AG04449 (cell line): ENCODE measurements around the gene GCLC.

Experiments used
- CTCF ChIA-PET: fragments of 350-600 bp; formaldehyde crosslinking; extraction: SDS; loops from one replicate; lab custom pipeline; 2021; ENCODE audit warnings: antibody characterized with exemption; lab: Yijun Ruan, JAX
- POLR2A ChIA-PET: fragments of 400-600, 350-600 bp; formaldehyde crosslinking; extraction: SDS; loops from one replicate; lab custom pipeline; 2020; ENCODE audit warnings: antibody characterized with exemption, inconsistent platforms; lab: Yijun Ruan, JAX
- DNase-seq: peaks from one replicate; pipeline ENCODE4 v3.0.0-alpha.2; 2010; ENCODE audit warnings: low read depth, low spot score
- H3K4me3 ChIP-seq: 2 replicates; pipeline ENCODE4 v1.5.1; 2011; ENCODE audit warnings: low read depth, mild to moderate bottlenecking, control low read depth, low read length
- CTCF ChIP-seq: IDR thresholded peaks from one replicate; pipeline ENCODE4 v1.5.1; 2011; ENCODE audit warnings: mild to moderate bottlenecking, moderate library complexity, low read length, control low read depth, inconsistent platforms; ENCODE audit not compliant: insufficient read depth; ENCODE audit errors: missing control alignments

Gene GCLC

GRCh38 chr6:53547811-53548496, 3.1 kb upstream of the GCLC start:
- ChIA-PET CTCF (interaction anchor here (0.7 to 2.5 kb wide), 7 partner anchors 52 to 184 kb away, joined by 3 to 12 read pairs (median 4); no protein-coding TSS in a partner anchor), POLR2A (interaction anchor here (1.4 kb wide), 1 partner anchor 23 kb away, joined by 3 read pairs; no protein-coding TSS in a partner anchor)
- peak overlapping the region; percentile 75 for H3K4me3 ChIP-seq
- TF ChIP-seq CTCF, result no peak
- peak; percentile 72 for DNase-seq

- TF ChIP-seq CTCF, result no peak
- POLR2A ChIA-PET, result interaction anchor here (1.4 kb wide), 1 partner anchor 23 kb away, joined by 3 read pairs; no protein-coding TSS in a partner anchor
- CTCF ChIA-PET, result interaction anchor here (0.7 to 2.5 kb wide), 8 partner anchors 52 to 184 kb away, joined by 3 to 12 read pairs (median 4); no protein-coding TSS in a partner anchor
Measured at GRCh38 chr6:53547166-53547810, 2.4 kb upstream of the GCLC start.

GRCh38 chr6:53546281-53546680, 1.4 kb upstream of the GCLC start:
- no peak overlapping the region for H3K4me3 ChIP-seq
- POLR2A ChIA-PET, result interaction anchor here (0.9 kb wide), 2 partner anchors 9 to 37 kb away, joined by 3 read pairs; no protein-coding TSS in a partner anchor
- TF ChIP-seq CTCF, result no peak
- CTCF ChIA-PET, result interaction anchor here (0.7 to 2.5 kb wide), 7 partner anchors 34 to 106 kb away, joined by 3 to 12 read pairs (median 3); no protein-coding TSS in a partner anchor
- peak; percentile 45 for DNase-seq

More at GRCh38 chr6:53547166-53547810, 2.4 kb upstream of the GCLC start:
- DNase-seq, result no peak
- peak overlapping the region; percentile 75 for H3K4me3 ChIP-seq

- peak overlapping the region; percentile 85 for H3K4me3 ChIP-seq
- DNase-seq, result no peak
- no peak for TF ChIP-seq CTCF
- ChIA-PET CTCF (interaction anchor here (0.9 to 5.6 kb wide), 16 partner anchors 10 to 184 kb away, joined by 3 to 50 read pairs (median 5); no protein-coding TSS in a partner anchor), POLR2A (interaction anchor here (1.7 kb wide), 1 partner anchor 47 kb away, joined by 13 read pairs; no protein-coding TSS in a partner anchor)
Measured at GRCh38 chr6:53544217-53544469, 758 bp downstream of the GCLC start.

- H3K4me3 ChIP-seq, result peak overlapping the region; percentile 85
- DNase-seq, result no peak
- ChIA-PET CTCF (interaction anchor here (0.7 to 5.6 kb wide), 17 partner anchors 9 to 184 kb away, joined by 3 to 50 read pairs (median 5); no protein-coding TSS in a partner anchor), POLR2A (interaction anchor here (1.0 to 1.7 kb wide), 2 partner anchors 47 to 51 kb away, joined by 5 to 13 read pairs; no protein-coding TSS in a partner anchor)
- no peak for TF ChIP-seq CTCF
Measured at GRCh38 chr6:53543359-53544216, 1.3 kb downstream of the GCLC start.
